ENCODE data around the gene LHPP.

LHPP gene

GRCh38 chr10:124522933-124523871, 61.6 kb downstream of the LHPP start:
- no peak for DNase-seq

GRCh38 chr10:124523901-124524300, 62.3 kb downstream of the LHPP start:
- no peak for DNase-seq

DNA sequence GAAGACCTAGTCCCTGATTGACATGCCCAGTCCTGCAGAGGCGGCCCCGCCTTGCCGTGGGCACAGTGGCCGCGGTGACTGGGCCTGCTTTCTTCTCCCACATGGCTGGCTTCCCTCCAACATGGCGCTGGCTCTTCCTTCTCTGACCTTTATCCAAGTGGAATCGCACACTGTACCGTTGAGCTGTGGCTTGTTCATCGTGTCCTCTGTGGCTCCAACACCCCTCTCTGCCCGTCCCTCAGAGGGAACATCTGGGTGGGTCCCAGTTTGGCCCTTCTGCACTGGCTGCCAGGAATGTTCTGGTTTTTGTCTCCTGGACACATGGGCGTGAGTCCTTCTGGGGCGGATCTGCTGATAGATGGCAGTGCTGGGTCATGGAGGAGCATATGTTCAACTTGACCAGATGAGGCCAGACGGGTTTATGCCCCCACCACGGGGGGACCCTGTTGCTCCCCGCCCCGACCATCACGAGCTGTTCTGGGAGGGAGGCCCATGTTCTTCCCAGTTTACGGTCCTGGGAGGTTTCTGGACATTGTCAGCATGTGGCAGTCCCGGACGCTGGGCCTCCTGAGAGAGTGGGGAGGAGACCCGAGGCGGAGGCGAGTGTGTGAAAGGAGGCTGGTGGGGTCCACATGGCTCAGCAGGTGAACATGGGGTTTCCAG, 63.5 kb downstream of the LHPP start:
- no peak for DNase-seq

- DNase-seq, result no peak
These were observed 64.4 kb downstream of the LHPP start for GRCh38 chr10:124525751-124526600.

GRCh38 chr10:124526621-124527267, 65.1 kb downstream of the LHPP start:
- DNase-seq, result no peak

DNA sequence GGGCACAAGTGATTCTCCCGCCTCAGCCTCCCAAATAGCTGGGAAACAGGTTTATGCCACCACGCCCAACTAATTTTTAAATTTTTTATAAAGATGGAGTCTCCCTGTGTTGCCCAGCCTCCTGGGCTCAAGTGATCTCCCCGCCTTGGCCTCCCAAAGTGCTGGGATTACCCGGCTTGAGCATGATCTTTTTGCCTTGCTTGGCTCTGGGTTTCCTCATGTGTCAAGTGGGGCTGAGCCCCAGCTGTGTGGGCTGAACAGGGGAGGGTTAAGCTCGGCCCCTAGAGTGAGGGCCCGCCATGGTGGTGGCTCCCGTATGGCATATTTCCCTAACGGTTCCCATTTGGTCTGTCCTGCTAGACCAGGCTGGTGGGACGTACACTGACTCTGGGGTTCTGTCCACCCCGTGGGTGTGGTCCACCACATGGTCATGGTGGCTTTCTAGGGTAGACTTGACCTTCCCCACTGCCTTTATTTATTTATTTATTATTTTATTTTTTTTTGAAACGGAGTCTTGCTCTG, 66.3 kb downstream of the LHPP start:
- no peak for DNase-seq

GRCh38 chr10:124529661-124530214, 68.1 kb downstream of the LHPP start:
- no peak for DNase-seq

- peak; percentile 64 to 82 (median 74) for DNase-seq
These were observed 68.6 kb downstream of the LHPP start for GRCh38 chr10:124530215-124530665.

- no peak for DNase-seq
These were observed 69.2 kb downstream of the LHPP start for GRCh38 chr10:124530816-124531215.

DNA sequence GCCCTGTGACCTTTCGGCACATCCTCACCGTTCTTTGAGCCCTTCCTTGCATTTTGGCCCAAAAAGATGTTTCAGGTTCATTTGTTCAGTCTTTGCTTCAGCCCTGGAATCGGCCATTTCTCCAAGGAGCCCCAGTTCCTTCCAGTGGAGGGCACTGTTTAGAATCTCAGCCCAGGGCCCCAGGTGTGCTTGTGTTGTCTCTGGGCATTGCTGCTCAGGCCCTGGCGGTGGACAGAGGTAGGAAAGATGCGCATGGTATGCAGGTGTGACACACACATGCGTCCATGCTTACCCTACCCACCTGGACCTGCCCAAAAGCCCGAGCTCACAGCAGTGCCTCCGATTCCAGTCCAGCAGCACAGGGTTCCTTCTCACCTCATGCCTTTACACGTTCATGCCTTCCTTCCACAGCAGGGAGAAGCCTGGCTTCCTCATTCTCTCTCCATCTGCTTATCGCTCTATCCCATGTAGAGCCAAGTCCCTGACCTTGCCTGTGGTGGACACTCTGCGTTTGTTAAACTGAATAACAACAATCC, 70.6 kb downstream of the LHPP start:
- no peak for DNase-seq

GRCh38 chr10:124532788-124533187, 71.2 kb downstream of the LHPP start:
- DNase-seq, result no peak

DNA sequence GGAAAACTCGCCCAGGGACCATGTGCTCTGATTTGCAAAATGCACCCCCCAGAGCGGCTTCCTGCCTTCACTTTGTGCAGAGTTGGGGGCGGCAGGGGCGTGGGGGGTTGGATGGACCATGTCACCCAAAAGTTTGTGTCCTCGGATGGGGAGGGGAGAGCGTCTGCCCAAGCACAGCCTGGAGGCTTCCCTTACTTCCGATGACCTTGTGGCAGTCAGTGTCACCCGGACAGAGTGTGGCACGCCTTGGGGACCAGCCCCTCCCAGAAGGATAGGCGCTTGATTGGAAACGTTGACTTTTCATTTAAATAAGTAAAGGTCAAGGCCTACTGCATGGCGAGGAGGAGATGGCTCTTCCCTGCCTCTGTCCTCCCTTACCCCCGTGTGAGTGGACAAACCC, 71.6 kb downstream of the LHPP start:
- DNase-seq, result no peak

- no peak for DNase-seq
These were observed 72.7 kb downstream of the LHPP start for GRCh38 chr10:124534231-124534798.

GRCh38 chr10:124534826-124535601, 73.4 kb downstream of the LHPP start:
- DNase-seq, result no peak

GRCh38 chr10:124535731-124536495, 74.3 kb downstream of the LHPP start:
- no peak for DNase-seq

DNA sequence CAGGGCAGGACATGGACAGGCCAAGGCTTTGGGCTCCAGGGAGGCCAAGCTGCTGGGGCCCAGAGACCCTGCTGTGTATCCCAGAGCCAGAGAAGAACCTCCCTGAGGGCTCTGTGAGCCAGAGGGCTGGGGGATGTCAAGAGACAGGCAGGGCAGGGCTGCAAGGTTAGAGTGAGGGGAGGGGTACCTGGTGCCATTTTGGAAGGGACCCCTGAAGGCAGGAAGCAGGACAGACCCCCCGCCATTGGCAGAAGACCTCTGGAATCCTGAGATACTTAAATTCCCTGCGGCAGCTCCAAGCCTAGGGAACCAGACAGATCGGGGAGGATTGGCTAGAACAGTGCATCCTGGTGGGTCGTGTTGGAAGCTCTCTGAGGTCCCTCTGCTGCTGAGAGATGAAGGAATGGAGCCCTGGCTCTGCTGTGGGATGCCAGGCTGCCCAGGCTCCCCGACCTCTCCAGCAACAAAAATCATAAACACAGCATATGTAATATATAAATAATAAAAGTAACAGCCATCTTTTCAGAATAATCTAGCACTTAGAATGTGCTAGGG, 75.0 kb downstream of the LHPP start:
- no peak for DNase-seq

GRCh38 chr10:124537166-124537725, 75.6 kb downstream of the LHPP start:
- no peak for DNase-seq

- no peak for DNase-seq
These were observed 76.3 kb downstream of the LHPP start for GRCh38 chr10:124537891-124538290.

GRCh38 chr10:124538706-124539105, 77.1 kb downstream of the LHPP start:
- DNase-seq, result no peak
